SK-N-MC (cell line): ENCODE data around the gene LSM4.

Experiments
- DNase-seq: peaks from one replicate; pipeline ENCODE4 v3.0.0-alpha.2; 2011; ENCODE audit warnings: low read depth, low spot score
- H3K27ac ChIP-seq: fragments of 200-600 bp; sonication (generic); 2 replicates; pipeline ENCODE4 v1.5.1; 2016; ENCODE audit warnings: mixed run types
- H3K36me3 ChIP-seq: fragments of 200-600 bp; sonication (generic); 2 replicates; pipeline ENCODE4 v1.6.1; 2017; ENCODE audit warnings: antibody characterized with exemption, low read length, mixed read lengths; ENCODE audit not compliant: insufficient read depth
- H3K4me3 ChIP-seq: fragments of 200-600 bp; sonication (generic); 2 replicates; pipeline ENCODE4 v1.5.1; 2016
- H3K9ac ChIP-seq: fragments of 200-600 bp; sonication (generic); 2 replicates; pipeline ENCODE4 v1.8.0; 2017; ENCODE audit warnings: mixed run types, mixed read lengths; ENCODE audit not compliant: insufficient read length
- H3K9me3 ChIP-seq: fragments of 200-600 bp; sonication (generic); 2 replicates; pipeline ENCODE4 v1.6.1; 2017; ENCODE audit warnings: low read depth, mild to moderate bottlenecking, antibody characterized with exemption, low read length, moderate library complexity, mixed read lengths
- EZH2 ChIP-seq: fragments of 200-600 bp; sonication (generic); IDR thresholded peaks from one replicate; pipeline ENCODE4 v1.6.1; 2017; ENCODE audit warnings: antibody characterized with exemption
- FOXP2 ChIP-seq: optimal IDR thresholded peaks from 2 replicates; pipeline ENCODE3; 2011; ENCODE audit warnings: mild to moderate bottlenecking, moderate library complexity; ENCODE audit not compliant: insufficient read depth; ENCODE audit errors: extremely low read length, control extremely low read depth
- POLR2AphosphoS5 ChIP-seq: IDR thresholded peaks from 2 replicates; pipeline ENCODE4 v1.6.1; 2012; ENCODE audit warnings: mild to moderate bottlenecking, low read depth, low read length, borderline replicate concordance

Gene LSM4

DNA sequence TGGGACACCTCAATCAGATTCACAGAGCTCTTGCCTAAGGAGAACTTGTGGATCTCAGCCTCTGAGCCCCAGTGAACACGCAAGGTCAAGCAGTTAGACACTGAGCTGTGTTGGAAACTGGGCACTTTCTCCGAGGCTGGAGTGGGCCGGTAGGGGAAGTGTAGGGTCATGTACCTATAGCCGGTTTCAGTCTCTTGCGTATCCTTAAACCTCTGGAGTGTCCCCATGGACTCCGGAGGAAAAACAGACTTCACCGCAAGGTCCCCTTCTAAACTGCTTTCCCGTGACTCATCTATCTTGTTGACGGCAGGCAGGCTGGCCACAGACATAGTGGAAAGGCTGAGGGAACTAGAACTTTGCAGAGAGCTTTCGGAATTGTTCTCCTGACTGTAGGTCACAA lies 60.0 kb downstream of the LSM4 start:
- Histone ChIP-seq H3K4me3 (no peak overlapping the region), H3K9ac (no peak overlapping the region), H3K9me3 (no peaks in the 10 kb centered on the region), H3K36me3 (no peaks in the 10 kb centered on the region), H3K27ac (no peak overlapping the region)
- no peak for DNase-seq
- TF ChIP-seq POLR2AphosphoS5: no peak
- no peak for TF ChIP-seq EZH2
- TF ChIP-seq FOXP2: no peak

DNA sequence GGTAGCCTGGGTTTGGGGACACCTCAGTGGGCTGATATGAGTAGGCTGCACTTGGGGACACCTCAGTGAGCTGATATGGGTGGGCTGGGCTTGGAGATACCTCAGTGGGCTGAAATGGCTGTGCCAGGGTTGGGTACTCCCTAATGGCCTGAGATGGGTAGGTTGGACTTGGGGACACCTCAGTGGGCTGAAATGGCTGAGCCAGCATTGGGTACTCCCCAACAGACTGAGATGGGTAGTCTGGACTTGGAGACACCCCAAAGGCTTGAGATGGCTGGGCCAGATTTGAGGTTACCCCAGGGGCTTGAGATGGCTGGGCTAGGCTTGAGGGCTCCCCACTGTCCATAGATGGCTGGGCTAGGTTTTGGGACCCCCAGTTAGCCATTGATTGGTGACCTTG lies 60.7 kb downstream of the LSM4 start:
- Histone ChIP-seq H3K9ac (no peak overlapping the region), H3K36me3 (no peaks in the 10 kb centered on the region), H3K9me3 (no peaks in the 10 kb centered on the region), H3K27ac (no peak overlapping the region), H3K4me3 (no peak overlapping the region)
- DNase-seq: no peak
- TF ChIP-seq EZH2 (no peak), FOXP2 (no peak), POLR2AphosphoS5 (no peak)

DNA sequence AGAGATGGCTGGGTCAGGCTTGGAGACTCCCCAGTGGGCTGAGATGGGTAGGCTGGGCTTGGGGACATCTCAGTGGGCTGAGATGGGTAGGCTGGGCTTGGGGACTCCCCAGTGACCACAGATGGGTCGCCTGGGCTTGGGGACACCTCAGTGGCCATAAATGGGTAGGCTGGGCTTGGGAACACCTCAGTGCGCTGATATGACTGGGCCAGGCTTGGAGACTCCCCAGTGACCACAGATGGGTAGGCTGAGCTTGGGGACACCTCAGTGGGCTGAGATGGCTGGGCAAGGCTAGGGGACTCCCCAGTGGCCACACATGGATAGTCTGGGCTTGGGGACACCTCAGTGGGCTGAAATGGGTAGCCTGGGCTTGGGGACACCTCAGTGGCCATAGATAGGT lies 61.4 kb downstream of the LSM4 start:
- Histone ChIP-seq H3K4me3 (no peak overlapping the region), H3K9me3 (no peaks in the 10 kb centered on the region)

DNA sequence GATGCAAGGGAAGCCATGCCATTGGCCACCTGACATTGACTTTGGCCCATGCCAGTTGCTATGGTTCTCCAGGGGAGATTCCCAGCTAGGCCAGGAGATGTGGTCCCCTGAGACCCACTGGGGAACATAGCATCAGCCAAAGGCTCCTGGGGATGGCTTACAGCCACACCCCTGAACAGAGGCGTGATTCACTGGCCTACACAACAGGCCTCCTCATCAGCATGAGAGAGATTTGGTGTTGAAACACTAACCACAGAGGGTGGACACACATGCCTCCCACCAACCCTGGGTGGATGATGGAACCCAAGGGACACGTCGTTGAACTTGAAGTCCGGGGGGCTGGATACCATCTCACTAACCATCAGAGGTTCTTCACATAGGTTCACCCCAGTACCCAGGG lies 63.0 kb downstream of the LSM4 start:
- no peak for TF ChIP-seq FOXP2
- TF ChIP-seq POLR2AphosphoS5: no peak
- TF ChIP-seq EZH2: no peak
- Histone ChIP-seq H3K9me3 (no peaks in the 10 kb centered on the region), H3K27ac (no peak overlapping the region), H3K4me3 (no peak overlapping the region), H3K36me3 (no peaks in the 10 kb centered on the region), H3K9ac (no peak overlapping the region)
- DNase-seq: no peak

More for the DNA sequence above, 61.4 kb downstream of the LSM4 start:
- H3K9ac ChIP-seq: no peak overlapping the region
- no peak for DNase-seq
- no peak overlapping the region for H3K27ac ChIP-seq
- no peak for TF ChIP-seq POLR2AphosphoS5
- no peak for TF ChIP-seq EZH2
- TF ChIP-seq FOXP2: no peak
- H3K36me3 ChIP-seq: no peaks in the 10 kb centered on the region

DNA sequence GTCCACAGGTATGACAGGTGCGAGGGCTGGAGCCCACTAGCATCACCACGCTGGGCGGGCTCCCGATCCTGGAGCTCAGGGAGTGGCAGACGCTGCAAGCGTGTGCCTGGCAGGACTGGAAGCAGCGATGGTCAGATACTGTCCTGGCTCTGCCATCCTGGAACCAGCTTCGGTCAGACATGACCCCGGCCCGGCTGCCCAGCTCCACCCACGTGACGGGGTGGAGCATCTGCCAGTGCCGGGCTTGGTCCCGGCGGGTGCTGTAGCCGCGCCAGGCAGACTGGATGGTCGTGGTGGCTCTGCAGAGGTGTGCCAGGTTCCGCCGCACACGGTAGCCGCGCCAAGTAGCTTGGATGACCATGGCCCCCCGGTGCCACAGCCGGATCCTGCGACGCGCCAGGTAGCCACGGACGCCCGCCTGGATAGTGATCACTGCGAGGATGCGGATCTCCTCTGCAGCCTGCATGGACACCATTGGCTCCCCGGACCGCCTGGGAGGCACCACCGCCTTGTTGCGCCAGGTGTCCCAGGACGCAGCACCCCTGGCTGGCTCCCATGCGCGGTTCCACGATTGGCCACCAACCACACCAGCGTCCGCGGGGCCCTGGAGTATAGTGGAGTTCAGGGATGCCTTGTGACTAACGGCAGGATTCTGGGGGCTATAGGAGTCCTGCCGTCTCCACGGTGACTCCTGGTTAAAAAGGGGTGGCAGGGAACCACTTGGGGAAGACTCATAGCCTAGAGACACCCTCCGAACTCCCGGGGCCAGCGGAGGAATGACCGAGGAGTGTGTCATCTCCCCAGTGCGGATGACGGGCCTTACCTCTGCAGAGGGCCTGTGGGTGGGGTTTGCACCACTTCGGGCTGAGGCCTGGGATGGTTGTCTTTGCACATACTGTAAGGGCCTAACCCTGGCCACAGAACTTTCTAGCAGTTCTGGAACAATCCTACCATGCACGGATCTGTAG lies 65.1 kb downstream of the LSM4 start:
- H3K9ac ChIP-seq: no peak overlapping the region
- H3K4me3 ChIP-seq: no peak overlapping the region
- TF ChIP-seq EZH2 (no peak), FOXP2 (no peak)
- no peak overlapping the region for H3K27ac ChIP-seq
- DNase-seq: no peak
- no peaks in the 10 kb centered on the region for H3K36me3 ChIP-seq
- no peaks in the 10 kb centered on the region for H3K9me3 ChIP-seq
